HepG2 (cell line): ENCODE results near the gene PKLR. TPM values are rescaled to one million over a fixed set of nuclear protein-coding genes. Genes with fewer than 3 reads are reported as not detected.

Source experiments
- PHF20 ChIP-seq: sonication (generic); formaldehyde crosslinking; IDR thresholded peaks from 2 replicates; pipeline ENCODE4 v1.5.0; 2020; ENCODE audit warnings: mild to moderate bottlenecking, missing genetic modification reagents
- RFXAP ChIP-seq: sonication (generic); formaldehyde crosslinking; IDR thresholded peaks from 2 replicates; pipeline ENCODE4 v1.4.0; 2020; ENCODE audit warnings: missing genetic modification reagents, borderline replicate concordance
- SYNCRIP ChIP-seq: fragments of 200-400 bp; formaldehyde crosslinking; IDR thresholded peaks from 2 replicates; pipeline ENCODE4 v1.6.1; 2018; ENCODE audit warnings: mild to moderate bottlenecking, low read depth, low read length; ENCODE audit not compliant: insufficient read depth
- TBX2 ChIP-seq: sonication (generic); formaldehyde crosslinking; IDR thresholded peaks from 2 replicates; pipeline ENCODE4 v1.5.0; 2020; ENCODE audit warnings: missing genetic modification reagents, mild to moderate bottlenecking, borderline replicate concordance
- ZNF12 ChIP-seq: sonication (generic); formaldehyde crosslinking; IDR thresholded peaks from 2 replicates; pipeline ENCODE4 v1.5.0; 2020; ENCODE audit warnings: missing genetic modification reagents
- polyA plus RNA-seq, 8 experiments: library from polyadenylated mRNA; depleted of rRNA in 3 of 8; stranded (reverse) in 7 of 8; unstranded in 1 of 8; fragments of >200 nt; fragmentation: Illumina TruSeq in 4 of 8; extraction: Trizol in 4 of 8; gene quantifications; 2 replicates each; pipeline versions ENCODE4 v1.2.1 to v1.2.3, GENCODE V29; 2011 to 2016; ENCODE audit warnings: low read depth in 4 of 8, missing spikeins in 1 of 8, mixed read lengths in 1 of 8; ENCODE audit not compliant: insufficient read depth in 1 of 8
- total RNA-seq, 5 experiments: library from RNA; depleted of rRNA; stranded (reverse); fragments of >200 nt; fragmentation: Illumina TruSeq; extraction: Trizol; gene quantifications; 2 replicates each; pipeline ENCODE4 v1.2.3, GENCODE V29; 2016; ENCODE audit warnings: low read depth in 1 of 5
- TF ChIP-seq, protein P1 (sequence below): sonication (generic); formaldehyde crosslinking; IDR thresholded peaks from 2 replicates; pipeline ENCODE4 v1.4.0; 2020; ENCODE audit warnings: mild to moderate bottlenecking, missing genetic modification reagents
- TF ChIP-seq, protein P2 (sequence below): sonication (generic); formaldehyde crosslinking; IDR thresholded peaks from 2 replicates; pipeline ENCODE4 v1.9.0; 2021; ENCODE audit warnings: missing genetic modification reagents, mild to moderate bottlenecking, borderline replicate concordance
- TF ChIP-seq, protein P3 (sequence below): sonication (generic); formaldehyde crosslinking; IDR thresholded peaks from 2 replicates; pipeline ENCODE4 v1.9.0; 2021; ENCODE audit warnings: mild to moderate bottlenecking, missing genetic modification reagents

PKLR gene
- total and polyA plus RNA-seq, 2 of the 13 experiments (the other 11 are each of a cell fraction or from before 2014, with no cell fraction given), result 10.3 to 29.3 TPM

DNA sequence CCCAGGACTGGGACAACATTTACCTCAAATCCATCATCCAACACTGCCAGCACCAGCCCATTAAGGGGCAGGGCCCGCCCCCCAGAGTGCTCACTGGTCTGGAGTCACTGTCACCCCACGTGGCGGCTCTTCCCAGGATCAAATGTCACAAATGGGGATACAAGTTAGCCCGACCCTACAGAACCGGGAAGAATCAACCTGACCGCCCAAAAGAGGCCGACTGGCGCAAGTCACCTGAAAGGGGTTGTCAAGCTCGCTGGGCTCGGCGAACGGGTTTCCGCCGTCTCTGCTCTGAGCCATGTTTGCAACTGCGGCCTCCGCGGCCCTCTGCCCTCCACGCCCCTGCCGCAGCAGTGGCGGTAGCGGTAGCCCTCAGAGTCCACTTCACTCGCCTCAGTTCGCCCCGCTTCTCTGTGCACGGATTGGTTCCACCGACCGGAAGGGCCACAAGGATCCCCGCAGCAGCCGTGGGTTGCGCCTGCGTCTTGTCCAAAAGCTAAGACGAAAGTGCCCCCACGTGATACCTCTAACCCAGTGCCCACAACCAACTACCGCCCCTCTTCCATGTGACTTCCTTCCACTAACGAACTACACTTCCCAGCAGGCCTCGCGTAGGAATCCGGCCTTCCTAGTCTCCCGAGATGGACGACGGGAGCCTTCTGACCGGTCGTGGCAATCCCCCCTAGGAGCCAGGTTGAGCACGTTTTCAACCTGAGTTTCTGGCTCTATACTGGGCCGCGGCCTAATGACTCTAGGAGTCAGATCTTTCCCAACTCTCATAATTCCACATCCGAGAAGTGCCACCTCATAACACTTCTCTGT, 39.2 kb downstream of the PKLR start, which contains the start of gene SCAMP3 (continued):
- TF ChIP-seq, protein P1, sequence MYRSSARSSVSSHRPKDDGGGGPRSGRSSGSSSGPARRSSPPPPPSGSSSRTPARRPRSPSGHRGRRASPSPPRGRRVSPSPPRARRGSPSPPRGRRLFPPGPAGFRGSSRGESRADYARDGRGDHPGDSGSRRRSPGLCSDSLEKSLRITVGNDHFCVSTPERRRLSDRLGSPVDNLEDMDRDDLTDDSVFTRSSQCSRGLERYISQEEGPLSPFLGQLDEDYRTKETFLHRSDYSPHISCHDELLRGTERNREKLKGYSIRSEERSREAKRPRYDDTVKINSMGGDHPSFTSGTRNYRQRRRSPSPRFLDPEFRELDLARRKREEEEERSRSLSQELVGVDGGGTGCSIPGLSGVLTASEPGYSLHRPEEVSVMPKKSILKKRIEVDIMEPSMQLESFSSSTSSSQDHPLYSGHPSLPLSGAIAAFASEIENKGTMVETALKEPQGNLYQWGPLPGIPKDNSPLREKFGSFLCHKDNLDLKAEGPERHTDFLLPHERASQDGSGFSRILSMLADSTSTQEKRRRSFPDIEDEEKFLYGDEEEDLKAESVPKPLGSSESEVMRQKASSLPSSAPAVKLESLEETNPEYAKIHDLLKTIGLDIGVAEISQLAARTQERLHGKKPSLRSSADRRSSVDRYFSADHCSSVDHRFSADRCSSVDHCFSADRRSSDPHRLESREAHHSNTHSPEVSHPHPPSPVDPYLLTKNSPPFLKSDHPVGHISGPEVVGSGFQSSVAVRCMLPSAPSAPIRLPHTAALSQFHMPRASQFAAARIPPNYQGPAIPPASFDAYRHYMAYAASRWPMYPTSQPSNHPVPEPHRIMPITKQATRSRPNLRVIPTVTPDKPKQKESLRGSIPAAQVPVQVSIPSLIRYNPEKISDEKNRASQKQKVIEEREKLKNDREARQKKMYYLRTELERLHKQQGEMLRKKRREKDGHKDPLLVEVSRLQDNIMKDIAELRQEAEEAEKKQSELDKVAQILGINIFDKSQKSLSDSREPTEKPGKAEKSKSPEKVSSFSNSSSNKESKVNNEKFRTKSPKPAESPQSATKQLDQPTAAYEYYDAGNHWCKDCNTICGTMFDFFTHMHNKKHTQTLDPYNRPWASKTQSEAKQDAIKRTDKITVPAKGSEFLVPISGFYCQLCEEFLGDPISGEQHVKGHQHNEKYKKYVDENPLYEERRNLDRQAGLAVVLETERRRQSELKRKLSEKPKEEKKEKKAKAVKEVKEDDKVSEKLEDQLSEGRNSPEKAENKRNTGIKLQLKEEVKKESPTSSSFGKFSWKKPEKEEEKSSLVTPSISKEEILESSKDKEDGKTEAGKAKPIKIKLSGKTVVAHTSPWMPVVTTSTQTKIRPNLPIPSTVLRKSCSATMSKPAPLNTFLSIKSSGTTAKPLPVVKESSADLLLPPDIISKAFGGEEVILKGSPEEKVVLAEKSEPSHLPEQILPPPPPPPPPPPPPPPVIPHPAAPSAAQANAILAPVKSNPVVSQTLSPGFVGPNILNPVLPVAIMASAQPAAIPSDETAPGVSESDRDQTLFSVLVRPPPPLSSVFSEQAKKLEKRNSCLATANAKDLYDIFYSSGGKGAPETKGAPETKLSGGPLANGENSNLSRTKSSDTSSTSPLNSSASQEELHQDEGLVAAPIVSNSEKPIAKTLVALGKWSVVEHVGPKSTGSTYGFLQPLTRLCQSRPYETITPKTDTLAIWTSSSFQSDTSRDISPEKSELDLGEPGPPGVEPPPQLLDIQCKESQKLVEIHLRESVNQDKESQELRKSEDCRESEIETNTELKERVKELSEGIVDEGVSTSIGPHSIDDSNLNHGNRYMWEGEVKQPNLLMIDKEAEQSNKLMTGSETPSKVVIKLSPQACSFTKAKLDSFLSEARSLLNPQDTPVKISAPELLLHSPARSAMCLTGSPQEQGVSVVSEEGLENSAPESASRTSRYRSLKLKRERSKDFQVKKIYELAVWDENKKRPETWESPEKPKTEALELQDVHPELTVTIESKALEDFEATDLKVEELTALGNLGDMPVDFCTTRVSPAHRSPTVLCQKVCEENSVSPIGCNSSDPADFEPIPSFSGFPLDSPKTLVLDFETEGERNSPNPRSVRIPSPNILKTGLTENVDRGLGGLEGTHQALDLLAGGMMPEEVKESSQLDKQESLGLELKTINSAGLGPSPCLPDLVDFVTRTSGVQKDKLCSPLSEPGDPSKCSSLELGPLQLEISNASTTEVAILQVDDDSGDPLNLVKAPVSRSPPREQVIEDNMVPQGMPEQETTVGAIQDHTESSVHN, result no peak
- TF ChIP-seq TBX2 (CRISPR knock-in tag) (peak; percentile 56; the same call in 1 of the 2 replicates), RFXAP (CRISPR knock-in tag) (no peak), ZNF12 (peak; percentile 69), PHF20 (CRISPR knock-in tag) (peak; percentile 82), SYNCRIP (no peak)
- TF ChIP-seq, protein P2, sequence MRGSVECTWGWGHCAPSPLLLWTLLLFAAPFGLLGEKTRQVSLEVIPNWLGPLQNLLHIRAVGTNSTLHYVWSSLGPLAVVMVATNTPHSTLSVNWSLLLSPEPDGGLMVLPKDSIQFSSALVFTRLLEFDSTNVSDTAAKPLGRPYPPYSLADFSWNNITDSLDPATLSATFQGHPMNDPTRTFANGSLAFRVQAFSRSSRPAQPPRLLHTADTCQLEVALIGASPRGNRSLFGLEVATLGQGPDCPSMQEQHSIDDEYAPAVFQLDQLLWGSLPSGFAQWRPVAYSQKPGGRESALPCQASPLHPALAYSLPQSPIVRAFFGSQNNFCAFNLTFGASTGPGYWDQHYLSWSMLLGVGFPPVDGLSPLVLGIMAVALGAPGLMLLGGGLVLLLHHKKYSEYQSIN (CRISPR knock-in tag), result no peak
- TF ChIP-seq, protein P3, sequence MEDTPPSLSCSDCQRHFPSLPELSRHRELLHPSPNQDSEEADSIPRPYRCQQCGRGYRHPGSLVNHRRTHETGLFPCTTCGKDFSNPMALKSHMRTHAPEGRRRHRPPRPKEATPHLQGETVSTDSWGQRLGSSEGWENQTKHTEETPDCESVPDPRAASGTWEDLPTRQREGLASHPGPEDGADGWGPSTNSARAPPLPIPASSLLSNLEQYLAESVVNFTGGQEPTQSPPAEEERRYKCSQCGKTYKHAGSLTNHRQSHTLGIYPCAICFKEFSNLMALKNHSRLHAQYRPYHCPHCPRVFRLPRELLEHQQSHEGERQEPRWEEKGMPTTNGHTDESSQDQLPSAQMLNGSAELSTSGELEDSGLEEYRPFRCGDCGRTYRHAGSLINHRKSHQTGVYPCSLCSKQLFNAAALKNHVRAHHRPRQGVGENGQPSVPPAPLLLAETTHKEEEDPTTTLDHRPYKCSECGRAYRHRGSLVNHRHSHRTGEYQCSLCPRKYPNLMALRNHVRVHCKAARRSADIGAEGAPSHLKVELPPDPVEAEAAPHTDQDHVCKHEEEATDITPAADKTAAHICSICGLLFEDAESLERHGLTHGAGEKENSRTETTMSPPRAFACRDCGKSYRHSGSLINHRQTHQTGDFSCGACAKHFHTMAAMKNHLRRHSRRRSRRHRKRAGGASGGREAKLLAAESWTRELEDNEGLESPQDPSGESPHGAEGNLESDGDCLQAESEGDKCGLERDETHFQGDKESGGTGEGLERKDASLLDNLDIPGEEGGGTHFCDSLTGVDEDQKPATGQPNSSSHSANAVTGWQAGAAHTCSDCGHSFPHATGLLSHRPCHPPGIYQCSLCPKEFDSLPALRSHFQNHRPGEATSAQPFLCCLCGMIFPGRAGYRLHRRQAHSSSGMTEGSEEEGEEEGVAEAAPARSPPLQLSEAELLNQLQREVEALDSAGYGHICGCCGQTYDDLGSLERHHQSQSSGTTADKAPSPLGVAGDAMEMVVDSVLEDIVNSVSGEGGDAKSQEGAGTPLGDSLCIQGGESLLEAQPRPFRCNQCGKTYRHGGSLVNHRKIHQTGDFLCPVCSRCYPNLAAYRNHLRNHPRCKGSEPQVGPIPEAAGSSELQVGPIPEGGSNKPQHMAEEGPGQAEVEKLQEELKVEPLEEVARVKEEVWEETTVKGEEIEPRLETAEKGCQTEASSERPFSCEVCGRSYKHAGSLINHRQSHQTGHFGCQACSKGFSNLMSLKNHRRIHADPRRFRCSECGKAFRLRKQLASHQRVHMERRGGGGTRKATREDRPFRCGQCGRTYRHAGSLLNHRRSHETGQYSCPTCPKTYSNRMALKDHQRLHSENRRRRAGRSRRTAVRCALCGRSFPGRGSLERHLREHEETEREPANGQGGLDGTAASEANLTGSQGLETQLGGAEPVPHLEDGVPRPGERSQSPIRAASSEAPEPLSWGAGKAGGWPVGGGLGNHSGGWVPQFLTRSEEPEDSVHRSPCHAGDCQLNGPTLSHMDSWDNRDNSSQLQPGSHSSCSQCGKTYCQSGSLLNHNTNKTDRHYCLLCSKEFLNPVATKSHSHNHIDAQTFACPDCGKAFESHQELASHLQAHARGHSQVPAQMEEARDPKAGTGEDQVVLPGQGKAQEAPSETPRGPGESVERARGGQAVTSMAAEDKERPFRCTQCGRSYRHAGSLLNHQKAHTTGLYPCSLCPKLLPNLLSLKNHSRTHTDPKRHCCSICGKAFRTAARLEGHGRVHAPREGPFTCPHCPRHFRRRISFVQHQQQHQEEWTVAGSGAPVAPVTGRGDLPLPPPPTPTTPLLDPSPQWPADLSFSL (CRISPR knock-in tag), result no peak
